ENCODE data around the gene EEIG1.

DNA sequence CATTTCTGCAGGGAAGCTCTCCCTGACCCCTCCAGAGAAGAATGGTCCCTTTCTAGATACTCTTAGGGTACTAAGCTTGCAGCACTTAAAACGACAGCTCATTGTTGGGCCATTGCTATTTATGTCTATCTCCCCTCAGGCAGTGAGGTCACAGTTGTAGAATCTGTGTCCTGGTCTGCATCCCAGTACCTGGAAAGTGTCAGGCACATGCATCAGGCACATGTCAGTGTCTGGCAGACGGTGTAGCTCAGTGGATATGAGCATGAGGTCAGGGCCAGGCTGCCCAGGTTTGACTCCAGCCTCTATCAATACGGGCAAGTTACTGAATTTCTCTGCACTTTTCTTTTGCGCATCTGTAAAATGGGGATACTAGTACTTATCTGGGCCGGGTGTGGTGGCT lies 22.2 kb upstream of the EEIG1 start:
- TF ChIP-seq, protein P1, sequence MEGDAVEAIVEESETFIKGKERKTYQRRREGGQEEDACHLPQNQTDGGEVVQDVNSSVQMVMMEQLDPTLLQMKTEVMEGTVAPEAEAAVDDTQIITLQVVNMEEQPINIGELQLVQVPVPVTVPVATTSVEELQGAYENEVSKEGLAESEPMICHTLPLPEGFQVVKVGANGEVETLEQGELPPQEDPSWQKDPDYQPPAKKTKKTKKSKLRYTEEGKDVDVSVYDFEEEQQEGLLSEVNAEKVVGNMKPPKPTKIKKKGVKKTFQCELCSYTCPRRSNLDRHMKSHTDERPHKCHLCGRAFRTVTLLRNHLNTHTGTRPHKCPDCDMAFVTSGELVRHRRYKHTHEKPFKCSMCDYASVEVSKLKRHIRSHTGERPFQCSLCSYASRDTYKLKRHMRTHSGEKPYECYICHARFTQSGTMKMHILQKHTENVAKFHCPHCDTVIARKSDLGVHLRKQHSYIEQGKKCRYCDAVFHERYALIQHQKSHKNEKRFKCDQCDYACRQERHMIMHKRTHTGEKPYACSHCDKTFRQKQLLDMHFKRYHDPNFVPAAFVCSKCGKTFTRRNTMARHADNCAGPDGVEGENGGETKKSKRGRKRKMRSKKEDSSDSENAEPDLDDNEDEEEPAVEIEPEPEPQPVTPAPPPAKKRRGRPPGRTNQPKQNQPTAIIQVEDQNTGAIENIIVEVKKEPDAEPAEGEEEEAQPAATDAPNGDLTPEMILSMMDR (conservative IDR thresholded peaks at IDR 0.05 in 1 of 2, IDR thresholded peaks at IDR 0.05 in 1 of 2; ENCODE audit: extremely low read depth in 1 of 2, insufficient read depth in 1 of 2, low read depth in 1 of 2, low read length in 2 of 2): no peak
- no peak for TF ChIP-seq EZH2 (IDR thresholded peaks at IDR 0.05; ENCODE audit: borderline replicate concordance, low read length)
